DMS 273 treated with DMSO at 0.1 percent for 48 hours (cell line): ENCODE measurements around the gene ACACA.
"Not testable (repeated sequence)": the region's sequence is repeated elsewhere in the genome, so short reads cannot be mapped to it uniquely, and the experiment has no call there.

Source experiments
- DNase-seq: peaks from one replicate; lab custom pipeline; 2025; lab: John Stamatoyannopoulos, UW

The ACACA gene

GRCh38 chr17:37098910-37099664, 307.5 kb downstream of the ACACA start:
- no peak for DNase-seq

GRCh38 chr17:37098152-37098551, 308.5 kb downstream of the ACACA start:
- no peak for DNase-seq

- no peak for DNase-seq
These were observed 309.5 kb downstream of the ACACA start for GRCh38 chr17:37097154-37097553.

- no peak for DNase-seq
These were observed 310.6 kb downstream of the ACACA start for GRCh38 chr17:37096071-37096470.

- DNase-seq = no peak
These were observed 312.2 kb downstream of the ACACA start for GRCh38 chr17:37094391-37094790.

GRCh38 chr17:37092701-37093100, 313.9 kb downstream of the ACACA start:
- DNase-seq = no peak

GRCh38 chr17:37092071-37092470, 314.6 kb downstream of the ACACA start:
- no peak for DNase-seq

- no peak for DNase-seq
These were observed 315.7 kb downstream of the ACACA start for GRCh38 chr17:37090941-37091340.

GRCh38 chr17:37089956-37090355, 316.7 kb downstream of the ACACA start:
- DNase-seq = no peak

- DNase-seq = no peak
These were observed 317.7 kb downstream of the ACACA start for GRCh38 chr17:37088913-37089312.

- DNase-seq = no peak
These were observed 318.2 kb downstream of the ACACA start for GRCh38 chr17:37088459-37088858.

GRCh38 chr17:37087683-37088082, 319.0 kb downstream of the ACACA start:
- DNase-seq = no peak

- no peak for DNase-seq
These were observed 319.7 kb downstream of the ACACA start for GRCh38 chr17:37086948-37087347.

- DNase-seq = no peak
These were observed 320.3 kb downstream of the ACACA start for GRCh38 chr17:37086334-37086733.

- no peak for DNase-seq
These were observed 322.3 kb downstream of the ACACA start for GRCh38 chr17:37084372-37084771.

GRCh38 chr17:37083456-37083855, 323.2 kb downstream of the ACACA start:
- DNase-seq = no peak

GRCh38 chr17:37082985-37083384, 323.7 kb downstream of the ACACA start:
- DNase-seq = no peak

- no peak for DNase-seq
These were observed 324.2 kb downstream of the ACACA start for GRCh38 chr17:37082311-37082860.

GRCh38 chr17:37081287-37081686, 325.3 kb downstream of the ACACA start:
- peak; percentile 3 for DNase-seq

- no peak for DNase-seq
These were observed 326.9 kb downstream of the ACACA start for GRCh38 chr17:37079735-37080134.

- DNase-seq = no peak
These were observed 327.4 kb downstream of the ACACA start for GRCh38 chr17:37079065-37079708.

GRCh38 chr17:37073464-37073863, 333.2 kb downstream of the ACACA start:
- not testable (repeated sequence) for DNase-seq

GRCh38 chr17:37069087-37069486, 337.5 kb downstream of the ACACA start:
- no peak for DNase-seq
